ENCODE results near the gene SDHAF1.
"Not testable (repeated sequence)": the region's sequence is repeated elsewhere in the genome, so short reads cannot be mapped to it uniquely, and the experiment has no call there.

GRCh38 chr19:36041092-36041491 is 46.1 kb downstream of the SDHAF1 start:
- not testable (repeated sequence) for TF ChIP-seq CTCF (IDR thresholded peaks at IDR 0.05 in 8 of 11, conservative IDR thresholded peaks at IDR 0.05 in 3 of 11); POLR2A (IDR thresholded peaks at IDR 0.05)

Data from spleen (tissue), 7 donors.